Measurements from ENCODE around the gene SLC26A1. TPM values are rescaled to one million over a fixed set of nuclear protein-coding genes. Genes with fewer than 3 reads are reported as not detected.

The SLC26A1 gene
- total RNA-seq, 6 experiments from 2014 or later, result 0.16 to 0.38 (median 0.19) TPM; not detected in 3

DNA sequence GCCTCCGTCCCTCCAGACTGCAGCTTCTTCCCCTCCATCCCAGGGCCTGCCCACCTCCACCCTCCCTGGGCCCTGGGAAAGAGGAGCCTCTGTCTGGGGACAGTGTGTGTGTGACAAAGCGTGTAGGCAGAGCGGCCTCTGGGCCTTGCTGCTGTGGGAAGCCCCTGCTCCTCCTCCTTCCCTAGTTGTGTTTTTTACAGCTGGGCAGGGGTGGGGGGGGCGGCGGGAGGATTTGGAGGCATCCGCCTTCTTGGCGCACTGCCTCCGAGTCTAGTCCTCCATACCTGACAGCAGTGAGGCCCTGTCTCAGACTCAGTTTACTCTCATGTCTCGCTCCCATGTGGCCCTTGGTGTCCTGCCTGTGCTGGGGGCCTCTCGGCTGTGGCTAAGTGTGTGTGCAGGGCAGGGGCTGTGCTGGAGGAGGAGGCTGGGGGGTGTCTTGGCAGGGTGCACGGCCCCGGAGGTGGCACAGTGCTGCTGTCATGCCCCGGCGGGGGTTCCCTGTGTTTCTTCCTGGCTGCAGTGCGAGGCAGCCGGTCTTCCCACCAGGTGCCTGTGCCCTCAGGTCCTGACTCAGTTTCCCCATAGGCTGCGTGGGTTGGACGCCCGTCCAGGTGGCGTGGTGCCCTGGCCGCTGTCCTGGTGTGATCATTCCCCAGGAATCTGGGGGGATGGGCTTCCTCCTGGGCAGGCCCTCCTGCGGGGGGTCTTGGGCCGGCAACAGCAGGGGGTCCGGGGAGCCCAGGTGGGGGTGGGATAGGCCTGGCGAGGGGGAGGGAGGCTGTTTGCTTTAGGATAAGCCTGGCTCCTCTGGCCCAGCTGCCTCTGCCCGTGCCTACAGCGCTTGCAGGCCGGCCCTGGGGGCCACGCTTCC lies 25.2 kb upstream of the SLC26A1 start:
- no peak overlapping the region for H3K27ac Mint-ChIP-seq
- DNase-seq, result no peak
- H3K9me3 Mint-ChIP-seq, result no peaks in the 10 kb centered on the region
- H3K4me1 Mint-ChIP-seq (ENCODE audit: low read depth), result no peaks in the 10 kb centered on the region
- H3K36me3 Mint-ChIP-seq (ENCODE audit: low read depth), result no peaks in the 10 kb centered on the region
- no peak overlapping the region for H3K4me3 Mint-ChIP-seq
- TF ChIP-seq, protein P1, sequence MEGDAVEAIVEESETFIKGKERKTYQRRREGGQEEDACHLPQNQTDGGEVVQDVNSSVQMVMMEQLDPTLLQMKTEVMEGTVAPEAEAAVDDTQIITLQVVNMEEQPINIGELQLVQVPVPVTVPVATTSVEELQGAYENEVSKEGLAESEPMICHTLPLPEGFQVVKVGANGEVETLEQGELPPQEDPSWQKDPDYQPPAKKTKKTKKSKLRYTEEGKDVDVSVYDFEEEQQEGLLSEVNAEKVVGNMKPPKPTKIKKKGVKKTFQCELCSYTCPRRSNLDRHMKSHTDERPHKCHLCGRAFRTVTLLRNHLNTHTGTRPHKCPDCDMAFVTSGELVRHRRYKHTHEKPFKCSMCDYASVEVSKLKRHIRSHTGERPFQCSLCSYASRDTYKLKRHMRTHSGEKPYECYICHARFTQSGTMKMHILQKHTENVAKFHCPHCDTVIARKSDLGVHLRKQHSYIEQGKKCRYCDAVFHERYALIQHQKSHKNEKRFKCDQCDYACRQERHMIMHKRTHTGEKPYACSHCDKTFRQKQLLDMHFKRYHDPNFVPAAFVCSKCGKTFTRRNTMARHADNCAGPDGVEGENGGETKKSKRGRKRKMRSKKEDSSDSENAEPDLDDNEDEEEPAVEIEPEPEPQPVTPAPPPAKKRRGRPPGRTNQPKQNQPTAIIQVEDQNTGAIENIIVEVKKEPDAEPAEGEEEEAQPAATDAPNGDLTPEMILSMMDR (IDR thresholded peaks at IDR 0.05), result no peak
- no peaks in the 10 kb centered on the region; the same call in none of the 2 replicates for H3K27me3 Mint-ChIP-seq (ENCODE audit: insufficient read depth)

DNA sequence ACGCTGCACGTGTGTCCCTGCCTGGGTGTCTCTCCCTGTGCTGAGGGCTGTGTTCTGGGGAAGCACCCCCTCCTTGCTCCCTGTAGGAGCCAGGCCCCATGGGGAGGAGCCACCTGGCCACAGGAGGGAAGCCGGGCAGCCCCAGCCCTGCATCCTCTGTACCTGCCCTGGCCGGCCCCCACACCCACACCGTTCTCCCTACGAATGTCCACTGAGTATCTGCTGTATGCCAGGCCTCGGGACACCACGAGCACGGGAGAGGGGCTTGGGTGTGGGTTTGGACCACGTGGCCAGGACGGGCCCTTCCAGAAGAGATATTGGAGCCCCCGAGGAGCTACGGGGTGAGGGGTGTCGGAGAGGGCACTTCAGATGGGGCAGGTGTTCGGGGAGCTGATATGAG lies 24.5 kb upstream of the SLC26A1 start:
- TF ChIP-seq, protein P1 (IDR thresholded peaks at IDR 0.05), result no peak
- no peaks in the 10 kb centered on the region for H3K4me1 Mint-ChIP-seq (ENCODE audit: low read depth)
- H3K4me3 Mint-ChIP-seq, result no peak overlapping the region
- H3K9me3 Mint-ChIP-seq, result no peaks in the 10 kb centered on the region
- no peak for DNase-seq
- no peaks in the 10 kb centered on the region for H3K36me3 Mint-ChIP-seq (ENCODE audit: low read depth)
- H3K27ac Mint-ChIP-seq, result no peak overlapping the region
- H3K27me3 Mint-ChIP-seq (ENCODE audit: insufficient read depth), result no peaks in the 10 kb centered on the region; the same call in none of the 2 replicates

DNA sequence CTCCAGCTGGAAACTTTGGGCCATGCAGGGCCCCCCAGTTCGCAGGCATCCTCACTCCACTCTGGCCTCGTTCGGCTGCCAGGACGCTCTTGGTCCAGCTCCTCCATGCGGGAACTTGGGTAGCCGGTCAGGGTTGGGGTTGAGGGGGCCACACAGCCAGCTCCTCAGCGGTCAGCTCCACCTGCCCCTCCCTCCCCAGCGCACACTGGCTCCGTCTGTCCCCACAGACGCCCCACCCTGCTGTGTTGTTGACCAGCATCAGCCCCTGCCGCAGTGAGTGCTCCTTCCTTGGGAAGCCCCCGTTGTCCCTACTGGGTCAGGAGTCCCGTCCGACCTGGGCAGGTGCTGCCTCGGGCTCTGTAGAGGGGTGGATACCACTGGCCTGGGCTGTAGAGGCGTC lies 24.0 kb upstream of the SLC26A1 start:
- Mint-ChIP-seq H3K36me3 (ENCODE audit: low read depth) (no peaks in the 10 kb centered on the region), H3K27ac (no peak overlapping the region), H3K4me3 (no peak overlapping the region), H3K27me3 (ENCODE audit: insufficient read depth) (no peaks in the 10 kb centered on the region; the same call in none of the 2 replicates), H3K4me1 (ENCODE audit: low read depth) (no peaks in the 10 kb centered on the region), H3K9me3 (no peaks in the 10 kb centered on the region)
- TF ChIP-seq, protein P1 (IDR thresholded peaks at IDR 0.05), result no peak
- DNase-seq, result no peak

DNA sequence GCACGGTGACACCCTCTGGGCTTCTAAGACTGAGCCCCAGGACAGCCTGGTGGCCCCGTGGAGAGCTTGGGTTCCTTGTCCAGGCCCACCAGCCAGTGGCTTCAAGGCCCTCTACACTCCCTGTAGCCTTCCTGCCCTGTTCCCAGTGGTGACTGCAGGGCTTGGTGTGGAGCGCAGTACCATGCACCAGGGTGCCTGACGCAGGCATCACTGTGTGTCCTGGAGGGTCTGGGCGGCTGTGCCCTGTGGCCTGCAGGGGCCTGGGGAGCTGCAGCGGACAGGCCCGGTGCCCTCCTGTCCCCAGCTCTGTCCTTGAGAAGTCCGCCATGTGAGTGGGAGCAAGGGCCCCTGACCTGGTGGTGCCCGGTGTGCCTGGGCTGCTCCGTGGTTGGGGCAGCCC lies 22.5 kb upstream of the SLC26A1 start:
- no peaks in the 10 kb centered on the region for H3K9me3 Mint-ChIP-seq
- no peak overlapping the region for H3K4me3 Mint-ChIP-seq
- TF ChIP-seq, protein P1 (IDR thresholded peaks at IDR 0.05), result no peak
- H3K27me3 Mint-ChIP-seq (ENCODE audit: insufficient read depth), result no peaks in the 10 kb centered on the region; the same call in 1 of the 2 replicates
- H3K27ac Mint-ChIP-seq, result no peak overlapping the region
- no peaks in the 10 kb centered on the region for H3K4me1 Mint-ChIP-seq (ENCODE audit: low read depth)
- DNase-seq, result no peak
- no peaks in the 10 kb centered on the region for H3K36me3 Mint-ChIP-seq (ENCODE audit: low read depth)

DNA sequence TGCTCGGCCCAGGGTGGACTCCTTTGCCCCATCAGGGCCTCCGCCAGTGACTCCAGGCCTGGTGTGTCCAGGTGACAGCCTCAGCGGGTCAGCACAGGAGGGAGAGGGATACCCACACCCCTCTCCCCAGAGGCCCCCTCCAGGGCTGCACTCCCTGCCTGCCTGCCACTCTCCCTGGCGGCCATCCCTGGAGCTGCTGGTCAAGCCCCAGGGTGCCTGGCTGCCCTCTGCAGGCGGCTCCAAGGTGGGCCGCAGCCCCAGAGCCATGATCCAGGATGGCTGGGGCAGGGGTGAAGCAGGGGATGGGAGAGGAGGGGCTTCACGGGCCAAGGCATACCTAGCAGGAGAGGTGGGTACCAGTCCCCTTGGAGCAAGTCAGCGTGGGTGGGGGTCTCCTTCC lies 22.0 kb upstream of the SLC26A1 start:
- DNase-seq, result no peak
- H3K27me3 Mint-ChIP-seq (ENCODE audit: insufficient read depth), result no peaks in the 10 kb centered on the region; the same call in 1 of the 2 replicates
- no peaks in the 10 kb centered on the region for H3K36me3 Mint-ChIP-seq (ENCODE audit: low read depth)
- H3K4me1 Mint-ChIP-seq (ENCODE audit: low read depth), result no peaks in the 10 kb centered on the region
- H3K9me3 Mint-ChIP-seq, result no peaks in the 10 kb centered on the region
- no peak overlapping the region for H3K4me3 Mint-ChIP-seq
- no peak overlapping the region for H3K27ac Mint-ChIP-seq
- TF ChIP-seq, protein P1 (IDR thresholded peaks at IDR 0.05), result peak; percentile 38; the same call in 1 of the 2 replicates

Measured in HFFc6 (cell line).